ENCODE measurements around the gene ATP5PO.

DNA sequence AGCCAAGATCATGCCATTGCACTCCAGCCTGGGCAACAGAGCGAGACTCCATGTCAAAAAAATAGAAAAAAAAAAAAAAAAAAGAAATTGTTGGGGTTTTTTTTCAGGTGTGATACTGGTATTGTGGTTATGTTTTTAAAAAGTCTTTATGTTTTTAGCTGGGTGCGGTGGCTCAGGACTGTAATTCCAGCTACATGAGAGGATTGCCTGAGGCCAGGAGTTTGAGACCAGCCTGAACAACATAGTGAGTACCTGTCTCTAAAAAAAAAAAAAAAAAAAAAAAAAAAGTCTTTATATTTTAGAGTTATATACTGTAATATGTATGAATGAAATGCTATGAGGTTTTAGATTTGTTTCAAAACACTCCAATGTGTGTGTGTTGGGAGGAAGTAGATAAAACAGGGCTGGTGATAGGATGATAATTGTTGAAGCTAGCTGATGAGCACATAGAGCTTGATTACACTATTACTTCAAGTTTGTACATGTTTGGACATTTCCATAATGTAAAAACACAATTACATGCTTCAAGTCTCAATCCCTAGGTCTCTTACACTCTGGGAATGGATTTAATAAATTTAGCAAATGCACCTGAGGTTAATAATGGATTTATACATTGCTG, 30.2 kb upstream of the ATP5PO start:
- TF ChIP-seq, protein P1, sequence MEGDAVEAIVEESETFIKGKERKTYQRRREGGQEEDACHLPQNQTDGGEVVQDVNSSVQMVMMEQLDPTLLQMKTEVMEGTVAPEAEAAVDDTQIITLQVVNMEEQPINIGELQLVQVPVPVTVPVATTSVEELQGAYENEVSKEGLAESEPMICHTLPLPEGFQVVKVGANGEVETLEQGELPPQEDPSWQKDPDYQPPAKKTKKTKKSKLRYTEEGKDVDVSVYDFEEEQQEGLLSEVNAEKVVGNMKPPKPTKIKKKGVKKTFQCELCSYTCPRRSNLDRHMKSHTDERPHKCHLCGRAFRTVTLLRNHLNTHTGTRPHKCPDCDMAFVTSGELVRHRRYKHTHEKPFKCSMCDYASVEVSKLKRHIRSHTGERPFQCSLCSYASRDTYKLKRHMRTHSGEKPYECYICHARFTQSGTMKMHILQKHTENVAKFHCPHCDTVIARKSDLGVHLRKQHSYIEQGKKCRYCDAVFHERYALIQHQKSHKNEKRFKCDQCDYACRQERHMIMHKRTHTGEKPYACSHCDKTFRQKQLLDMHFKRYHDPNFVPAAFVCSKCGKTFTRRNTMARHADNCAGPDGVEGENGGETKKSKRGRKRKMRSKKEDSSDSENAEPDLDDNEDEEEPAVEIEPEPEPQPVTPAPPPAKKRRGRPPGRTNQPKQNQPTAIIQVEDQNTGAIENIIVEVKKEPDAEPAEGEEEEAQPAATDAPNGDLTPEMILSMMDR (IDR thresholded peaks at IDR 0.05; ENCODE audit: low read length): no peak
- no peak for TF ChIP-seq EZH2phosphoT487 (IDR thresholded peaks at IDR 0.05; ENCODE audit: low read length)
